ENCODE measurements around the gene PADI6.

DNA sequence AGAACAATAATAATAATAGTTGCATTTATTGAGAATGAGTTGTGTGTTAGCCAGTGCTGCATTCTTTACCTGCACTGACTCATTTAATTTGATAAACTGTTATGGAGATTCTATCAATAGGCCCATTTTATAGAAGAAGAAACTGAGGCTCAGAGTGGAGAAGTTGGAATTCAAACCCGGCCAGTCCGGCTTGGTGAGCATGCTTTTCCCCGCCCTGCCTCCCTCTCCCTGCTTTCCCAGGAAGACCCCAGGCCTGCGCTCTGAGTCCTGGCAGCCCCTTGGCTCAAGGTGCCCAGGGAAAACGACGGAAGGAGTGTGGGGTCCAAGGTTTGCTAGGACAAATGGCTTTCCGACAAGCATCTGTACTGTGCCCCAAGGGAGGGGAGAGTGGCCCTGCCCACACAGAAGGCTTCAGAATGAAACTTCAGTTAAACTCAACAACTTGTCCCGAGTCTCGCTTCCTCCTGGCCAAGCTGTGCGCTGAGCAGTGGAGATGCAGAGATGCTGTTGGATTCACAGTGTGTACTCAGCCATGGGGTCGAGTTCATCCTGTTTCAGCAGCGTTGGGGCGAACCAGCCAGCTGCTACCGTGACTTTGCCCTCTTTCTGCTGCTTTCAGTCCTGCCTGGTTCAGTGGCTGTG, 23.3 kb upstream of the PADI6 start:
- TF ChIP-seq, protein P1, sequence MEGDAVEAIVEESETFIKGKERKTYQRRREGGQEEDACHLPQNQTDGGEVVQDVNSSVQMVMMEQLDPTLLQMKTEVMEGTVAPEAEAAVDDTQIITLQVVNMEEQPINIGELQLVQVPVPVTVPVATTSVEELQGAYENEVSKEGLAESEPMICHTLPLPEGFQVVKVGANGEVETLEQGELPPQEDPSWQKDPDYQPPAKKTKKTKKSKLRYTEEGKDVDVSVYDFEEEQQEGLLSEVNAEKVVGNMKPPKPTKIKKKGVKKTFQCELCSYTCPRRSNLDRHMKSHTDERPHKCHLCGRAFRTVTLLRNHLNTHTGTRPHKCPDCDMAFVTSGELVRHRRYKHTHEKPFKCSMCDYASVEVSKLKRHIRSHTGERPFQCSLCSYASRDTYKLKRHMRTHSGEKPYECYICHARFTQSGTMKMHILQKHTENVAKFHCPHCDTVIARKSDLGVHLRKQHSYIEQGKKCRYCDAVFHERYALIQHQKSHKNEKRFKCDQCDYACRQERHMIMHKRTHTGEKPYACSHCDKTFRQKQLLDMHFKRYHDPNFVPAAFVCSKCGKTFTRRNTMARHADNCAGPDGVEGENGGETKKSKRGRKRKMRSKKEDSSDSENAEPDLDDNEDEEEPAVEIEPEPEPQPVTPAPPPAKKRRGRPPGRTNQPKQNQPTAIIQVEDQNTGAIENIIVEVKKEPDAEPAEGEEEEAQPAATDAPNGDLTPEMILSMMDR (IDR thresholded peaks at IDR 0.05; ENCODE audit: low read depth, low read length), result no peak
- no peak for TF ChIP-seq EZH2phosphoT487 (IDR thresholded peaks at IDR 0.05; ENCODE audit: low read depth)

Data from OCI-LY3 (cell line).